ENCODE data around the gene LYSMD2.

LYSMD2 gene

DNA sequence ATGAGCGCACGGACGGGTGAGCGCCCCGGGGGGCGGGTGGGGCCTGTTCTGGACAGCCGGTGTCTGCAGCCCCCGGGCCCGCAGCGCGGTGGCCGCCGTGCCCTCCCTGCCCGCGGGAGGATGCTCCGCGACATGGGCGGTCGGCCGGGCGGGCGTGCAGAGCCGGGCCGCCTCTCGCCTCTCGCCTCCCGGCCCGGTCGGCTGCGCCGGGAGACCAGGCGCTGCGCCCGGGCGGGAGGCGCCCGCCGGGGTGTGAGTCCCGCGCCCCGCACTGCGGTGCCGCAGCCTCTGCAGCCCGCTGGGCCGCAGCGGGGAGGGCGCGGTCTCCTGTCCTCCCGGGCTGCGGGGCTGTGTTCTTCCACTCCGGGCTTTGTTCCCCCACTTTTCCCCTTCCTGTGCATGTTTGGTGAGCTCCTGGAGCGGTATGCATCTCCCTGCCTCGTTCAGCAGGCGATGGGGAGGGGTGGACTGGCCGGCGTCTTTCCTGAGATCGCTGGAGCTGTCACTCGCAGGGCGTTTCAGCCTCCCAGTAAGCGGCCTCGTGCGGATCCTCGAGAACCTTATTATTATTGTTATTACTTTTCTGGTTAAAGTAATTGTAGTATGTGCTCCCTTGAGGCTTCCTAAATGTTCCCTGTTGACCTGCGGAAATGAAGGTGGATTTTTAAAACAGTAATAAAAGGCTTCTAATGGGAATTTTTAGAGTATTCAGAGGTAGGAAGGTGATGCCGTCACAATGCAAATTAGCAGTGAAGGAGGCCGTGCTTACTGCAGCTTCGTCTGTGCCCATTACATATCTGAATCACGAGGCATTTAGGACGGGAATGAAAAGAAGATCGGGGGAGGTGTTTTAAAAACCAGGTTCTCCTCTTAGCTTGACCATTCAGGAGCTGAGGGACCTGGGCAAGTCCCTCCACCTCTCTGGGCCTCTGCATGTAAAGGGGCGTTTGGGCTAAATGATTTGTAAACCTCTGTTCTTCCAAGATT lies 14.5 kb upstream of the LYSMD2 start:
- DNase-seq = peak in 1 of 2 donors; percentile 24

DNA sequence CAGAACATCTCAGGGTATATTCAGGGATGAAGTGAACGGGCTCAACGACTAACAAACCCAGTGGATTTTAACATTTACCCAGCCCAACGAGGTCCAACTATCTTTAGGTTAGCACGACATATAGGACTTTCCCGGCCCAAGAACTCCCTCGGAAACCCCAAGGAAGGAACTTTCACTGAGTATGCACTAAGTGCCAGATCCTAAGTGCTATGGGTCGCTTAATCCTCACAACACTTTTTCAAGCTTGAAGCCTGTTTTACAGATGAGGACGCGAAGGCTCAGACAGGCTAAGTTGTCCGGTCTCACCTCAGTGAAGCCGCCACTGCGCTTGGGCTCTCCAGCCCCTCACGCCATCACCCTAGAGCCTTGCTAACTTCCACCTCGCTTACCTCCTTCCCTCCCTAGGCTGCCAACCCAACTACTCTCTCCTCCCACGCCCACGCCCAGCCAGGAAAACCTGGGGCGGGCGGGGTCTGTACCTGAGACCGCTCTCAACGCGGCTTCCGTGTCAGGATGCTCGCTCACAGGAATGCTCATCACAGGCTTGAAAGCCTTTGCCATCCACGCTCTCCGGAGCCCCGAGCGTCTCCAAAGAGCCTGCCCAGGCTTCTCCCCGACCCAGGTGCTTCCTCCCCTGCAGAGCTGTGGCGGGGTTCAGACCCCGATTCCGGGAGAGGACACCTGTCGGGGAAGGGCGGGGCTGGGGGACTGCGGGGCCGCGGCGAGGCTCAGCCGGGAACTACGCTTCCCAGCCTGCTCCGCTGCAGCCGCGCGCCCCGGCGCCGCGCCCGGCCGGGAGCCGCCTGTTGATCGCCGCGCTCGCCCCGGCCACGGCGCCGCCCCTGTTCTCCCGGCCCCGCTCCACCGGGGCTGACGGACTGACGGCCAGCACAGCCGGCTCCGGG lies 13.6 kb upstream of the LYSMD2 start, which contains the start of gene TMOD2:
TMOD2 (plus strand) TSS at position 806 of the 905 bp plus-strand sequence. CDS start 14,845 bp downstream, outside the sequence.
- peak in 1 of 2 donors; percentile 34 for DNase-seq

DNA sequence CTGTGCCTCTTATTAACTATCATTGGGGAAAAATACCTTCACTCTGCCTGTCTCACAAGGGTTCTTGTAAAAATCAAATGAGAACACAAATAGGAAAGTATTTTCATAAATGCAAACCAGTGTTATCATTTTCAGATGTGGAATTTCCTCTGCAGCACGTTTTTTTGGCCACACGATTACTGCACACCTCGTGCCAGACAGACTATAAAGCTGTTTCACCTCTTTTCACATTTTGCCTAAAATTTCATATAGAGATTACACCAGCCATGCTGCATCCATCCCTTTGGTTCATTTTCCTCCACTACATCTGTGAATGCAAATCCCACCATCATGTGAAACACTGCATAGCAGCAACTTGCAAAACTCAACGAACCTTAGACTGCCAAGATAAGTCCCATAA lies 12.7 kb upstream of the LYSMD2 start:
- no peak for DNase-seq

DNA sequence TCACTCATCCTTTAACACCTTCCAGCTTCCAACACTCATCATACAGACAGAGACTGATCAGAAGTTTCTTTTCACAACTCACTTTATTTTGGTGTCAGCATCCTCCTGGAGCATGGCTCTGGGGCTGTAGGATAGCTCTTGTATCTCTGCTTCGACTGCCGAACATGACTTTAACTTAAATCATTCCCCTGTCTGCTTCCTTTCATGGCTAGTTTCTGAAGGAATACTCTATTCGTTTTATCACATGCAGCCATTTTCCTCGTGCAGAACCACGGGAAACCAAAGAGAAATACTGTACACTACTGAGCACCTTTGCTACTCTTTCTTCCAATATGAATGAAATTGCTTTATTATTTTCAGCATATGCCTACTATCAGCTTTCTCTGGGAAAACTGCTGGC lies 11.9 kb upstream of the LYSMD2 start:
- no peak for DNase-seq

DNA sequence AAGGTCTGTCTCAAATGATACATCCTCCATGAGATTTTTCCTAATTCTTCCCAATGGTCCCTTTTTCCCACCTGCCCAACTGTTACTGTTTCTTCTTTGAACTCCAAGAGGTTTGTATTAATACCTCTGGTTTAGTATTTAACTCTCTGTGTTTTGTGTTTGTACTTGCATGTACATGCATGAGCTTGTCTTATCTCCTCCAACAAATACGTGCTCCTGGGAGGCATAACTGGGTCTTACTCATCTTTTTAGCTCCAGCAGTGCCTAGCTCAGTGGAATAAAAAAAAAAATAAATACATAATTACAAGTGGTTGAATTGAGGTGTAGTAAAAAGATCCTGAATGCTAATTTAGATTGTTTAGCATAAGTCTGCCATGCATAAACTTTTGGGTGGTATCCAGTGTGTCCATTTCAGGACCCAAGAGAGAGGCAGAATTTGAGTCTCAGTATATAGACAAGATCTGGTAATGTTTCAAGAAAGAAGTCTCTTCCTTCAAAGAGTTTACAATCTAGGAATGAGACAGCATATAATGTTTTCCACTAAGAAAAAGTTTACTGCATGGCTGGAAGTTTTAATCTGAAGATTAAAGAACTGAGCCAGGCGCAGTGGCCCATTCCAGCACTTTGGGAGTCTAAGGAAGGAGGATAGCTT lies 1.7 kb upstream of the LYSMD2 start:
- DNase-seq = no peak

DNA sequence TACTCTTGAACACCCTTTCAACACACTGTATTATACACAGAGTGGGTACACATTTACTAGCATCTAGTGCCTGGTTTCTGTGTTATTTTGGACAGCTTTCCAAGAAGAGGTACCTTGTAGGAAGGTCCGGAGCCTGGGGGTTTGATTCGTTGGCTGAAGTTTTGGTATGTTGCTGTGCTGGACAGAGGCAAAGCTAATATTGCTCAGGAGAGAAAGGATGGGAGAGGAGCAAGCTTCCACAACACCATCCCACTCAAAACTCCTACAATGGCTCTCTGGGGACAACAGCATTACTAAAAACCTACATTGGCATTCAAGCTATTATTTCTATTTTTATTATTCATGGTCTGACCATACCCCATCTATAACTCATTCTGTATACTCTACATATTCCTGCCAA lies 1.1 kb upstream of the LYSMD2 start:
- no peak for DNase-seq

DNA sequence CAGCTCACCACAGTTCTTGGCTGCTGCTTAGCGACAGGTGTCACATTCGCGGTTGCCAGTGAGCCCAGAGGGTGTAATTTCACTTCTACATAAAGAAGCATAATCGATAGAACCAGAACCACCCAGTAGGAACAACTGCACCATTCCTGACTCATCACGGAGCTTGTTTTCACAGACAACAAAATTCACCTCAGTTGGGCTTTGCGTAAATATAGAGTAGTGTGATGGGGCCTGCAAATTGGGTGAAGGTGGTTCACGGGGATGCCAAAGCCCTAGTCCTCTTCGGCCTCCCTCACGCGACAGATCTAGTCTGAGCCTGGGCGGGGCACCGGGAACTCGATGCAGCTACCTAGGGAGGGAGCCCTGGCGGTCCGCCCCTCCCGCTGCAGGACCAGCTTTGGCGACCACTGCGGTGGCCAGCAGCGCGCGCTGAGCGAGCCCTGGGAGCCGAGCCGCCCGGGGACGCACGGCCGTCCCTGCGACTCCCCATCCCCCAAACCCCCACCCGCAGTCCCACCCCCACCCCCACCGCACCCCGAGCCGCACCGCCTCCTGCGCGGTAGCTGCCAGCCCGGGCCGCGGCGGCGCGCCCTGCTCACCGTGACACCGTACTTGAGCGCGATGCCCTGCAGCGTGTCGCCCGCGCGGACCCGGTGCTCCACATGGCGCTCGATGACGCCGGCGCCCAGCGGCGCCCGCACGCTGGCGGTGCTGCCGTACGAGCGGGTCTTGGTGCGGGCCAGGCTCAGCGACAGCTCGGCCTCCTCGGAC lies 519 bp downstream of the LYSMD2 start:
- DNase-seq = no peak

DNA sequence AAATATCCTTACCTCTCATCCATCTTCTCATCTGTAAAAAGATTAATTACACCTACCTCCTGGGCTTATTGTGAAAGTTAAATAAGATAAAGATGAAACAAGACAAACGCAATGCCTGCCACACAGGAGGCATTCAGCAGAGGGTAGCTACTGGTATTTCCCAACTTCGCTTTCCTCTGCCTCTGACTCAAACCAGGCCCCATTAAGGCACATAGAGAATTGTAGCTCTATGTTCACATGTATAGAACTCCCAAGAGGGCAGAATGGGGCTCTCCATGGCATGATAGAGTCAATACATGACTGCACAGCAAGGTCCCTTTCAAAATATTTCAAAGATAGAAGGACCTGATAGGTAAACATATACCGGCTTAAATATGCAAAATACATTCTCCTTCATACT lies 1.4 kb downstream of the LYSMD2 start:
- DNase-seq = peak; percentile 16 to 20

DNA sequence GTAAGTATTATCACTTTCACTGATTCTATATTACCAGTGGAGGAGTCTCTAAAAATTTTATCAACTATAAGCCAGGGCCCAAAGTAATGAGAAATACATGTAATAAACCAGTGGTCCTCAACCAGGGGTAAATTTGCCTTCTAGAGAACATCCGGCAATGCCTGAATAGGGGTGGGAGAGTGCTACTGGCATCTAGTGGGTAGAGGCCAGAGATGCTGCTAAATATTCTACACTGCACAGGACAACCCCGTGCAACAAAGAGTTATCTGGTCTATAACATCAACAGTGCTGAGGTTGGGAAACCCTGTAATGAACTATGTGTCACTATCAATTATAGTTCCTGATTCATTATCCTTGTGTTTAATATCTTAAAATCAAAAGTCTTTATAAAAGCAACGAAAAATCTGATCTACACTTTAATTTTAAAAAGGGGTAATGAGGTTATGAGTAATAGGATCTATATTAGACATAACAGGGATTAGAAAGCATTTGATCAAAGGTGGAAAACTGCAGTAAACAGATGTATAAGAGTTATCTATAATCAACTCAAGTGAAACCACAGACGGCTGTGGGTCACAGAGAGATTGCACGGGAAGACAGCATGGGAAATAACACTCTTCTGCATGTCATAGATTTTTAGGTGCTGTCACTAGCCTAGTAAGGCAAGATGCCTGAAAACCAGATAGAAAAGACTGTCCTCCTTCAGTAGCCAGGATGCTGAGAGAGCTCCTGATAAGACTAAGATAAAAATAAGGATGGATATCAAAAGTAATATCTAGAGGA lies 2.0 kb downstream of the LYSMD2 start:
- no peak for DNase-seq

DNA sequence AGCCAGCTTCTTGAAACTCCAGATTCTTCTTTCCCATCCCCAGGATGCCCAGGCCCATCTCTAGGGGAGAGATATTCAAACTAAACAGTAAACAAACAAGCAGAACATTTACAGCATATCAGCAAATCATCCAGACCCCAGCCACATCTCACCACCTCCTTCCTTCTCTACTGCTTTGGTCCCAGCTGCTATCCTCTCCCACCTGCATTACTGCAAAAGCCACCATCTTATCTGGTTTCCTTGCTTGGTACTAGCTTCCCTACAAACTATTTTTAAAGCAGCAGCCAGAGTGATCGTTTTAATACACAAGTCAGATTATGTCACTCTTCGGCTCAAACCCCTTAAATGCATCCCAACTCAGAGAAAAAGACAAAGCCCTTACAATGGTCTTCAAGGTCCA lies 4.8 kb downstream of the LYSMD2 start:
- DNase-seq = no peak

DNA sequence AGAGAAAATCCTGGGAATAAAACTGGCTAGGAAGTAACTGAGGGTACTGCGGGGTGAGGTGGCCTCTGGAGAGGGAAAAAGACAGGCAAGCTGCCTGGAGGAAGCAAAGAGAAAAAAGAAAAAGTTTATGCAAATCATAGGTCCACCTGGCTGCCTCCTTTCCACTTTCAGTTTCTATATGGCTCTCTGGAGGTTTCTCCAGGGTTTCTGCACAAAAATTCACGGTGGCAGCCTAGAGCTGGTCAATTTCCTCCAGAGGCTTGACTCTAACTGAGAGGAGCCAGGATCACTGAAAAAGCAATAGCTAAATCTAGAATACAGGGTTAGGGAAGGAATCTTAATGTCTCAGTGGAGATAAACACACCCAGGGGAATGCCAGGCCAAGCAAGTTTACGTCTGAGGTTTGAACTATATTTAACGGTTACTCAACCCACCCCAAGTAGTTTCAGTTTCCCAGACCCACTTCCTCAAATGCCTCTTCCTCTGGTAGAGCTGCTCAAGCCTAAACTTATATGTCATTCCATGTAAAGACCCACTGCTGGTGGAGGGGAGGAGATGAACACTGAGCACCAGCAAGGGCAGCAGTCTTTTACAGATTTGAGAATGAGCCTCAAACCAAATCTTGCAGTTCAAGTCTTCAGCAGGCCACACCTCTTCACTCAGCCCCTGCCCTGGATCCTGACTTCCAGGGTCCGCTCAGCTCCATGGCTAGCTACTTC lies 5.7 kb downstream of the LYSMD2 start:
- peak; percentile 86 to 89 for DNase-seq

DNA sequence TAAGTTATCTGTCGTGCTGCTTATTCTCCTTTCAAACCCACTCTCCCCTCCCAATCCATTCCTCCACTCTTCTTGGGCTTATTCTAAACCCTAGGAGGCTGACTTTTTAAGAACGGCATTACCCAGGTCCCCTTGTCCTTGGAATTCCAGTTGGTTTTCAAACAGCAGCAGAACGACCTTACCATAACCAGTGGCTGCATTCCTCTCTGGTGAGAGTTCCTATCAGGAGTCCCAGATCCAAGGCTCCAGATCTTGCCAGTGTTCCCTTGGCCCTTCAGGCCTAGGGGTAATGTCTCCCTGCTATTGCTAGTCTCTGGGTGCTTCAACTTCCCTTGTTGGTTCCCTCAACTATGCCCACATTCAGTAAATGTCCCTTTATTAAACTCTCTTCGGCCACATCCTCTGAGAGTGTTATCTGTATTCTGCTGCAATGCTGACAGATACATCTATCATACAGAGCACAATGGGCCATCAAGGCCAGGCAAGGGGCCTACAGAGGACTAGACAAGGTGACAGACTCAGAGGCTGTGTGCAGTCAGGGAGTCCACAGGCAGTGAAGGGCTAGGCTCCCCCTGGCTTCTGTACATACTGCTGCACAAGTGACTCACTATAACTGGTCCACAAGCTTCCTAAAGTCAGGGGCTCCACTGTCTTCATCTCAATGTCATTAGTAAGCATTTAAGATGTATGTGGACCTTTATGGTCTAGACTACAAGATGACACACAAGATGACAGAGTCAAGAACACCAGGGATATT lies 10.1 kb downstream of the LYSMD2 start:
- DNase-seq = no peak

DNA sequence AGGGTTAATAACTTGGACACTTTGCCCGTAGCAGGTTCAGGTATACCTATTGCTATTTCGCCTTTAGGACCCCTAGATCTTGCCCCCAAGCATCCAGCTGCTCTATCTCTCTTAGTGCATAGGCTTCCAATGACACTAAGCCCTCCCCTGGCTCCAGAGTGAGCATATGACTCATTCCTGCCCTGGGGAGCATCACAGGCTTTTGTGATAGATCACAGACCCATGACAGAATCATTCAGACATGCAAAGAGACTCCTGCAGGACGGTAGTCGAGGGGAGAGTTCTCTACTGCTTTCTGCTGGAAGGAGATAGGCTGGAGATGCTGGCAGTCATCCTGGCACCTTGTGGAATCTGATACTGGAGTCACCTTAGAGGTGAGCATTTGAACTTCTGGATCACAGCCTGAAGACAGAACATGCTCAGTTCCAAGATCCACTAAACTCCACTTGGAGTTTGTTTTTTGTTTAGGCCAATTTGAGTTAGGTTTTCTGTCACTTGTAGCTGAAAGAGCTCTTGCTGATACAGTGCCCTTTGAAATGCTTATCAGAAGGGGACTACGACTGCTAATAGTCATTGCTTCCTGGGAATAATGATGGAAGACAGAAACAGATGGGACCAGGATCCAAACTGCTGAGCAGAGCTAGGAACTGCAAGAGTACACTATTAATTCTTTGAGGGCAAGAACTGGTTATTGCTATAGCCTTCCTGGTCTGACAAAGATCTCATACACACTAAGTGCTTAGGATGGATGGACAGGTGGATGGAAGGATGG lies 11.0 kb downstream of the LYSMD2 start:
- DNase-seq = no peak

DNA sequence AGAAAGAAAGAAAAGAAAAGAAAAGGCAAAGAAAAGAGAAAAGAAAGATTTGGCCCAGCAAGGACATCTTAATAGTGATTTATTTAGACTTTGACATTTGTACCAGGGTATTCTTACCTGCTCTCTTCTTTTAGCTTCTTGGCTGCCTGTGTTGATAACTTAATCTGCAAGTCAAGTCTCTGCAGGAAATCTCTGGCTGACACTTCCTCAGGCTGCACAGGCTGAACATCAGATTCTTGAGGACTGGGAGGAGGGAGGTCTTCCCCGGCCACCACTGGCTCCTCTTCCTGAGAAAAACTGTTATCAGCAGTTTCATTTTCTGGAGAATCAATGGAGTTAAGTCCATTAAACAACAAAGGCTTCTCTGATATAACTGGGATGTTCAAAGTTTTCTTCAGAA lies 12.8 kb downstream of the LYSMD2 start:
- DNase-seq = no peak

DNA sequence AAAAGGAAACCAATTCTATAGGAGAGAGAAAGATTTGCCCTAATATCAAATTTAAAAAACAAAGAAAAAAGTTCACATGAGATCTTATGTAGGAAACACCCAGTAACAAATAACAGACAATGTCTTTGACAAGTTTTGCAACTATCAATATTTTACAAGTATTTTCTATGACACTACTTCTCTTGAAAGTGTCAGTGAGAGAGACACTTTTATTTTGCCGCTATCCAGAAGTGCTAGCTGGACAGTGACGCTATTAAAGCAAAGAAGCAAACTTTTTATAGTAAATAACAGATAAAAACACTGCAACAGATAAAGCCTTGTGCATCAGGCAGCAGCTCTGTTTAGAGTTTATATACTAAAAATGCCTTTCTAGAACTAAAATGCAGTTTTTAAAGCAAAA lies 13.3 kb downstream of the LYSMD2 start:
- DNase-seq = no peak

DNA sequence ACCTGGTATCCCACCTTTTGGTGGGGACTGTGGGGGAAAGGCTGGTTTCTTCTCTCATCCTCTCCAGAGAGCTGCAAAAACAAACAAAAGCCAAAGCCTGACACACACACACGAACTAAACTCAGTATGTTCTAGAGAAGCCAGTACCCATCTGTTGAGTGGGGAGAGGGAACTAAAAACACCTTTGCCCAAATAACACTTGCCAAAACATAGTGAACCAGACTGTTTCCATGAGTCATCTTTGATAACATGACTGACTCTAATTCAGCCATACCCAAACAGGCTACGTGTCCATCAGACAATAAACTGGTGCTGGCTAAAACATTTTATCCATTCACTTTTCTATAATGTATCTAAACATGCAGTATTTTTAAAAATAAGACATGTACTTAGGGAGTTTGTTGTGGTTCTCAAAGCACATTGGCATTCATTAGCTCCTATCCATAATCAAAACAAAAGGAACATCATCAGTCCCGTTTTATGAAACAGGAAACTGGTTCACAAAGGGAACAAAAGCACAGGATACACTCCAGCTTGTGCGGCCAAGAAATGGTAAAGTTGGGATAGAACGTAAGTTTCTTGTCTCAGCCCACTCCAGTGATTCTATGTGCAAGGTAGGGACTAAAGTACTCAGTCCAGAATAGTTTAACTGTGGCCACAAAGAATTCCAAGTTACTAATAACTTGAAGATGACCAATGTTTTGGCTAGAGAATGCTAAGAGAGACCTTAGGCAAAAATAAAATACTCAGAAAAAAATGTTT lies 16.1 kb downstream of the LYSMD2 start:
- no peak for DNase-seq

DNA sequence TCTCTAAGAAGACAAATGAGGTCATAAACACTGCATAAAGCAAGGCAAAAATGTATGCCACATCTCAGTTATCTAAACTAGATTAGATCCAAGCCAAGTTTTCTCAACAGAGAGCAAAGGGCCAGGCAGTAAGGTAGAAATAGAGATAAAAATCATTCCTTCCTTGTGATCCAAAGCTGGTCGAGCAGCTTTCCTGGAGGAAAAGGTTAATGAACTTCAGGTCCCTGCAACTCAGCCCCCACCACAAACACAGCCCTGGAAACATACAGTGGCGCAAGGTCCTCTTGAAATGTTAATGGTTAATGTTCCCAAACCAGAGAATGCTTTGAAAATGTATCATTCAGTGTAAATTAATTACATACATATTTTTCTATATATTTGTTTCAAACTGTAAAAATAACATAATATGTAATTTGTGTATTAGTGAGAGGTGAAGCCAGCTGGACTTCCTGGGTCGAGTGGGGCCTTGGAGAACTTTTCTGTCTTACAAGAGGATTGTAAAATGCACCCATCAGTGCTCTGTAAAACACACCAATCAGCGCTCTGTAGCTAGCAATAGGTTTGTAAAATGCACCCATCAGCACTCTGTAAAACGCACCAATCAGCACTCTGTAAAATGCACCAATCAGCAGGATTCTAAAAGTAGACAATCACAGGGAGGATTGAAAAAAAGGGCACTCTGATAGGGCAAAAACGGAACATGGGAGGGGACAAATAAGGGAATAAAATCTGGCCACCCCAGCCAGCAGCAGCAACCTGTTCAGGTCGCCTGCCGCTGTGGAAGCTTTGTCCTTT lies 17.1 kb downstream of the LYSMD2 start:
- no peak for DNase-seq

All from inflammatory macrophage (primary cell).